H9 (cell line): ENCODE data around the gene WHRN. TPM values are rescaled to one million over a fixed set of nuclear protein-coding genes. Genes with fewer than 3 reads are reported as not detected.

Experiments
- DNase-seq: peaks from one replicate; pipeline ENCODE4 v3.0.0-alpha.2; 2017
- H2AFZ ChIP-seq: one replicate; pipeline ENCODE4 v1.6.1; 2013; ENCODE audit warnings: mild to moderate bottlenecking, low read length, control low read depth, moderate library complexity
- H2AK5ac ChIP-seq: 2 replicates; pipeline ENCODE4 v1.6.1; 2013; ENCODE audit warnings: low read length, control low read depth, mixed read lengths; ENCODE audit not compliant: insufficient read length
- H2BK120ac ChIP-seq: one replicate; pipeline ENCODE4 v1.6.1; 2013; ENCODE audit warnings: low read depth, mild to moderate bottlenecking, low read length, control low read depth, inconsistent platforms; ENCODE audit not compliant: poor library complexity, severe bottlenecking
- H2BK12ac ChIP-seq: 2 replicates; pipeline ENCODE4 v1.6.1; 2013; ENCODE audit warnings: low read length, control low read depth, mixed read lengths, low read depth; ENCODE audit not compliant: insufficient read length
- H2BK15ac ChIP-seq: 2 replicates; pipeline ENCODE4 v1.6.1; 2013; ENCODE audit warnings: low read depth, low read length, control low read depth
- H2BK20ac ChIP-seq: one replicate; pipeline ENCODE4 v1.6.1; 2013; ENCODE audit warnings: low read depth, mild to moderate bottlenecking, low read length, control low read depth, inconsistent platforms; ENCODE audit not compliant: poor library complexity, severe bottlenecking
- H2BK5ac ChIP-seq: 2 replicates; pipeline ENCODE4 v1.6.1; 2013; ENCODE audit warnings: low read length, control low read depth, mixed read lengths; ENCODE audit not compliant: insufficient read length
- H3K14ac ChIP-seq: 2 replicates; pipeline ENCODE4 v1.6.1; 2013; ENCODE audit warnings: low read length, control low read depth; ENCODE audit not compliant: insufficient read depth
- H3K18ac ChIP-seq: 2 replicates; pipeline ENCODE4 v1.6.1; 2013; ENCODE audit warnings: low read depth, mild to moderate bottlenecking, mixed read lengths, low read length, control low read depth; ENCODE audit not compliant: insufficient read length
- H3K23ac ChIP-seq: 2 replicates; pipeline ENCODE4 v1.6.1; 2013; ENCODE audit warnings: low read length, control low read depth, mixed read lengths, low read depth; ENCODE audit not compliant: insufficient read length
- H3K23me2 ChIP-seq: 2 replicates; pipeline ENCODE4 v1.6.1; 2013; ENCODE audit warnings: low read depth, mild to moderate bottlenecking, mixed read lengths, low read length, control low read depth; ENCODE audit not compliant: insufficient read length, poor library complexity, severe bottlenecking
- H3K27ac ChIP-seq: 2 replicates; pipeline ENCODE4 v1.5.1; 2013; ENCODE audit warnings: low read length, control low read depth, mixed read lengths, low read depth; ENCODE audit not compliant: insufficient read length
- H3K27me3 ChIP-seq: 2 replicates; pipeline ENCODE4 v1.6.1; 2013; ENCODE audit warnings: low read length, control low read depth, inconsistent platforms; ENCODE audit not compliant: insufficient read depth
- H3K4ac ChIP-seq: 2 replicates; pipeline ENCODE4 v1.6.1; 2013; ENCODE audit warnings: low read depth, mild to moderate bottlenecking, control low read depth, inconsistent platforms, low read length, moderate library complexity
- H3K4me1 ChIP-seq: 2 replicates; pipeline ENCODE4 v1.6.1; 2013; ENCODE audit warnings: low read length, control low read depth, inconsistent platforms; ENCODE audit not compliant: insufficient read depth
- H3K4me2 ChIP-seq: 2 replicates; pipeline ENCODE4 v1.6.1; 2013; ENCODE audit warnings: low read length, control low read depth, mixed read lengths; ENCODE audit not compliant: insufficient read length, insufficient read depth
- H3K56ac ChIP-seq: 2 replicates; pipeline ENCODE4 v1.6.1; 2013; ENCODE audit warnings: low read depth, mild to moderate bottlenecking, mixed read lengths, low read length, control low read depth; ENCODE audit not compliant: insufficient read length
- H3K79me1 ChIP-seq: 2 replicates; pipeline ENCODE4 v1.6.1; 2013; ENCODE audit warnings: low read depth, mild to moderate bottlenecking, moderate library complexity, low read length, control low read depth, inconsistent platforms; ENCODE audit not compliant: insufficient read depth, poor library complexity, severe bottlenecking
- H3K79me2 ChIP-seq: 2 replicates; pipeline ENCODE4 v1.6.1; 2013; ENCODE audit warnings: low read length, control low read depth, inconsistent platforms; ENCODE audit not compliant: insufficient read depth
- H3K9ac ChIP-seq: 2 replicates; pipeline ENCODE4 v1.6.1; 2013; ENCODE audit warnings: low read length, control low read depth, mixed read lengths; ENCODE audit not compliant: insufficient read length; ENCODE audit errors: extremely low read depth
- H3K9me3 ChIP-seq: one replicate; pipeline ENCODE4 v1.6.1; 2013; ENCODE audit warnings: low read depth, low read length, inconsistent platforms; ENCODE audit not compliant: control insufficient read depth
- H3T11ph ChIP-seq: one replicate; pipeline ENCODE4 v1.6.1; 2013; ENCODE audit warnings: mild to moderate bottlenecking, low read length, control low read depth, inconsistent platforms
- H4K20me1 ChIP-seq: one replicate; pipeline ENCODE4 v1.6.1; 2013; ENCODE audit not compliant: control insufficient read depth, insufficient read length, insufficient read depth
- H4K5ac ChIP-seq: 2 replicates; pipeline ENCODE4 v1.6.1; 2013; ENCODE audit warnings: low read depth, mild to moderate bottlenecking, mixed read lengths, low read length, control low read depth; ENCODE audit not compliant: insufficient read length
- H4K8ac ChIP-seq: replicated peaks from 2 replicates; pipeline ENCODE4 v1.6.1; 2013; ENCODE audit warnings: low read length, control low read depth, mixed read lengths, low read depth; ENCODE audit not compliant: insufficient read length
- H4K91ac ChIP-seq: 2 replicates; pipeline ENCODE4 v1.6.1; 2013; ENCODE audit warnings: low read depth, mild to moderate bottlenecking, moderate library complexity, mixed read lengths, low read length, control low read depth; ENCODE audit not compliant: insufficient read length
- H3K27ac Mint-ChIP-seq, 3 experiments: 2 replicates in 2 of 3; 3 replicates in 1 of 3; pipeline ENCODE4 v1.8.0; 2020 to 2021; ENCODE audit warnings: mixed read lengths in 3 of 3, mild to moderate bottlenecking in 1 of 3, moderate library complexity in 1 of 3
- H3K27me3 Mint-ChIP-seq: 2 replicates; pipeline ENCODE4 v1.8.0; 2021; ENCODE audit warnings: low read depth, mild to moderate bottlenecking, moderate library complexity, mixed read lengths
- H3K36me3 Mint-ChIP-seq, 3 experiments: 2 replicates in 2 of 3; 3 replicates in 1 of 3; pipeline ENCODE4 v1.8.0; 2020 to 2021; ENCODE audit warnings: low read depth in 3 of 3, mixed read lengths in 3 of 3; ENCODE audit not compliant: insufficient read depth in 1 of 3
- H3K4me1 Mint-ChIP-seq, 2 experiments: 2 replicates each; pipeline ENCODE4 v1.8.0; 2020; ENCODE audit warnings: mixed read lengths in 2 of 2
- H3K4me3 Mint-ChIP-seq, 2 experiments: 2 replicates in 1 of 2; 3 replicates in 1 of 2; pipeline ENCODE4 v1.8.0; 2020 to 2021; ENCODE audit warnings: mild to moderate bottlenecking in 2 of 2, mixed read lengths in 2 of 2, moderate library complexity in 1 of 2
- H3K9me3 Mint-ChIP-seq, 2 experiments: 2 replicates in 1 of 2; 3 replicates in 1 of 2; pipeline ENCODE4 v1.8.0; 2020; ENCODE audit warnings: mild to moderate bottlenecking in 2 of 2, mixed read lengths in 2 of 2, moderate library complexity in 1 of 2
- WGBS: extraction: QIAGEN DNeasy Blood & Tissue Kit; methylation state at CpG from one replicate; pipeline ENCODE4 v1.1.7; 2013; ENCODE audit warnings: missing lambda C conversion rate, low lambda C conversion rate, mixed read lengths; ENCODE audit not compliant: insufficient read length; ENCODE audit errors: extremely low coverage; 5-methylcytosine and 5-hydroxymethylcytosine counted together
- total RNA-seq: library from RNA; stranded (reverse); gene quantifications from 2 replicates; pipeline ENCODE4 v1.2.1, GENCODE V29; 2021
- TF ChIP-seq, protein P1 (sequence below): fragments of 200-600 bp; sonication (generic); conservative IDR thresholded peaks from 3 replicates; pipeline ENCODE4 v1.8.0; 2021; ENCODE audit warnings: antibody characterized with exemption, mild to moderate bottlenecking

Gene WHRN
- total RNA-seq, 1 experiment from 2014 or later = 2.2 TPM

DNA sequence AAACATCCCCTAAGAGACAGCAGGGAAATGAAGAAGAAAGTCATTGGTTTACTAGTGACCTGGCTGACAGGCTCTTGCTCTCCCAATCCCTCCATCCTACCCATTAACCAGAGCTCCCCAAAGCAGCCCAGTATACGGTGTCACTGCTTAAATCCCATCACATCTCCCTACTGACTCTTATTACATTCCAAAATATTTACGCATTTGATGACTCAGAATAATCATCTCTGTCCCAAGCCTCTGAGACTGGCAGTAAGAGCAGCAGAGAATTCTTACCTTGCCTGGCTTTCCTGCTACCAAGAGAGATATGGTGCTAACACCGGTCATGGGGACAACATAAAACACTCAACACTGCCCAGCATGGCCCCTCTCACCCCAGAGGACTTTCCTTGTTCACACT, 20.2 kb upstream of the WHRN start:
- peaks cover 0 to 6% of the 10 kb centered on the region in 2 experiments; a peak in 2 of 4 replicates for H3K4me1 Mint-ChIP-seq
- WGBS = no CpG with 5 or more reads among the region's 3 CpGs

More for the DNA sequence above, 20.2 kb upstream of the WHRN start:
- no peaks in the 10 kb centered on the region; the same call in 1 of the 2 replicates for H3K27me3 ChIP-seq
- no peak overlapping the region for H2BK15ac ChIP-seq
- H4K8ac ChIP-seq = no peak overlapping the region
- no peak overlapping the region for H3K27ac Mint-ChIP-seq
- no peak overlapping the region for H2BK12ac ChIP-seq
- no peak overlapping the region for H3T11ph ChIP-seq
- H3K79me1 ChIP-seq = no peaks in the 10 kb centered on the region
- no peaks in the 10 kb centered on the region for H3K79me2 ChIP-seq
- H2AFZ ChIP-seq = no peak overlapping the region
- no peaks in the 10 kb centered on the region for H3K36me3 Mint-ChIP-seq
- no peak overlapping the region for H2AK5ac ChIP-seq
- no peak overlapping the region for H3K4ac ChIP-seq
- H3K23ac ChIP-seq = no peak overlapping the region
- no peak overlapping the region for H2BK120ac ChIP-seq
- no peak overlapping the region for H4K5ac ChIP-seq
- H3K14ac ChIP-seq = no peak overlapping the region
- no peaks in the 10 kb centered on the region for H3K9me3 ChIP-seq
- TF ChIP-seq, protein P1, sequence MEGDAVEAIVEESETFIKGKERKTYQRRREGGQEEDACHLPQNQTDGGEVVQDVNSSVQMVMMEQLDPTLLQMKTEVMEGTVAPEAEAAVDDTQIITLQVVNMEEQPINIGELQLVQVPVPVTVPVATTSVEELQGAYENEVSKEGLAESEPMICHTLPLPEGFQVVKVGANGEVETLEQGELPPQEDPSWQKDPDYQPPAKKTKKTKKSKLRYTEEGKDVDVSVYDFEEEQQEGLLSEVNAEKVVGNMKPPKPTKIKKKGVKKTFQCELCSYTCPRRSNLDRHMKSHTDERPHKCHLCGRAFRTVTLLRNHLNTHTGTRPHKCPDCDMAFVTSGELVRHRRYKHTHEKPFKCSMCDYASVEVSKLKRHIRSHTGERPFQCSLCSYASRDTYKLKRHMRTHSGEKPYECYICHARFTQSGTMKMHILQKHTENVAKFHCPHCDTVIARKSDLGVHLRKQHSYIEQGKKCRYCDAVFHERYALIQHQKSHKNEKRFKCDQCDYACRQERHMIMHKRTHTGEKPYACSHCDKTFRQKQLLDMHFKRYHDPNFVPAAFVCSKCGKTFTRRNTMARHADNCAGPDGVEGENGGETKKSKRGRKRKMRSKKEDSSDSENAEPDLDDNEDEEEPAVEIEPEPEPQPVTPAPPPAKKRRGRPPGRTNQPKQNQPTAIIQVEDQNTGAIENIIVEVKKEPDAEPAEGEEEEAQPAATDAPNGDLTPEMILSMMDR = no peak
- no peak for DNase-seq
- no peak overlapping the region for H2BK20ac ChIP-seq
- no peaks in the 10 kb centered on the region for H3K23me2 ChIP-seq
- H4K20me1 ChIP-seq = no peaks in the 10 kb centered on the region
- H3K56ac ChIP-seq = no peak overlapping the region
- no peak overlapping the region for H3K27ac ChIP-seq
- H3K9me3 Mint-ChIP-seq = no peaks in the 10 kb centered on the region
- no peak overlapping the region for H3K4me2 ChIP-seq
- no peak overlapping the region for H3K9ac ChIP-seq
- H3K4me1 ChIP-seq = no peaks in the 10 kb centered on the region
- no peak overlapping the region for H3K18ac ChIP-seq
- H3K27me3 Mint-ChIP-seq = peaks cover 45% of the 10 kb centered on the region
- no peak overlapping the region for H3K4me3 Mint-ChIP-seq
- no peak overlapping the region for H4K91ac ChIP-seq
- H2BK5ac ChIP-seq = no peak overlapping the region
